KMS-11 (cell line): ENCODE measurements around the gene EVI2A.

Experiments used
- H2AFZ ChIP-seq: fragments of 200-600 bp; sonication (generic); 2 replicates; pipeline ENCODE4 v1.6.1; 2016; ENCODE audit warnings: antibody characterized with exemption, mixed run types, low read depth
- H3K27ac ChIP-seq: fragments of 200-600 bp; sonication (generic); 2 replicates; pipeline ENCODE4 v1.6.1; 2016; ENCODE audit warnings: mild to moderate bottlenecking, mixed run types
- H3K27me3 ChIP-seq: fragments of 200-600 bp; sonication (generic); 2 replicates; pipeline ENCODE4 v1.6.1; 2017; ENCODE audit warnings: mild to moderate bottlenecking, low read depth, mixed run types, moderate library complexity; ENCODE audit not compliant: insufficient read depth
- H3K36me3 ChIP-seq: fragments of 200-600 bp; sonication (generic); 2 replicates; pipeline ENCODE4 v1.6.1; 2017; ENCODE audit warnings: mild to moderate bottlenecking, mixed run types; ENCODE audit not compliant: insufficient read depth
- H3K4me1 ChIP-seq: fragments of 200-600 bp; sonication (generic); 2 replicates; pipeline ENCODE4 v1.6.1; 2016; ENCODE audit warnings: mild to moderate bottlenecking, low read depth, mixed run types; ENCODE audit not compliant: poor library complexity, severe bottlenecking
- H3K4me2 ChIP-seq: fragments of 200-600 bp; sonication (generic); 2 replicates; pipeline ENCODE4 v1.7.0; 2016; ENCODE audit warnings: mild to moderate bottlenecking, mixed run types
- H3K4me3 ChIP-seq: fragments of 200-600 bp; sonication (generic); IDR thresholded peaks from 2 replicates; pipeline ENCODE4 v1.6.1; 2017; ENCODE audit warnings: low read depth, low read length, mixed read lengths; ENCODE audit not compliant: insufficient read depth
- H3K79me2 ChIP-seq: fragments of 200-600 bp; sonication (generic); 2 replicates; pipeline ENCODE4 v1.6.1; 2016; ENCODE audit warnings: low read depth, mixed run types; ENCODE audit not compliant: insufficient read depth
- H3K9ac ChIP-seq: fragments of 200-600 bp; sonication (generic); 2 replicates; pipeline ENCODE4 v1.6.1; 2016; ENCODE audit warnings: mild to moderate bottlenecking, mixed run types
- H4K20me1 ChIP-seq: fragments of 200-600 bp; sonication (generic); 2 replicates; pipeline ENCODE4 v1.6.1; 2016; ENCODE audit warnings: mild to moderate bottlenecking, mixed run types; ENCODE audit not compliant: insufficient read depth
- TF ChIP-seq, protein P1 (sequence below): fragments of 200-600 bp; sonication (generic); conservative IDR thresholded peaks from 2 replicates; pipeline ENCODE4 v1.6.1; 2017; ENCODE audit warnings: low read depth, mild to moderate bottlenecking, antibody characterized with exemption, low read length, moderate library complexity, mixed read lengths

Gene EVI2A

GRCh38 chr17:31274252-31274651, 47.2 kb downstream of the EVI2A start:
- Histone ChIP-seq H3K27me3 (no peaks in the 10 kb centered on the region), H3K9ac (no peak overlapping the region), H3K79me2 (no peaks in the 10 kb centered on the region), H3K4me3 (no peak overlapping the region), H4K20me1 (no peaks in the 10 kb centered on the region), H2AFZ (no peak overlapping the region), H3K4me2 (no peak overlapping the region), H3K4me1 (no peaks in the 10 kb centered on the region), H3K27ac (no peak overlapping the region), H3K36me3 (no peaks in the 10 kb centered on the region)
- TF ChIP-seq, protein P1, sequence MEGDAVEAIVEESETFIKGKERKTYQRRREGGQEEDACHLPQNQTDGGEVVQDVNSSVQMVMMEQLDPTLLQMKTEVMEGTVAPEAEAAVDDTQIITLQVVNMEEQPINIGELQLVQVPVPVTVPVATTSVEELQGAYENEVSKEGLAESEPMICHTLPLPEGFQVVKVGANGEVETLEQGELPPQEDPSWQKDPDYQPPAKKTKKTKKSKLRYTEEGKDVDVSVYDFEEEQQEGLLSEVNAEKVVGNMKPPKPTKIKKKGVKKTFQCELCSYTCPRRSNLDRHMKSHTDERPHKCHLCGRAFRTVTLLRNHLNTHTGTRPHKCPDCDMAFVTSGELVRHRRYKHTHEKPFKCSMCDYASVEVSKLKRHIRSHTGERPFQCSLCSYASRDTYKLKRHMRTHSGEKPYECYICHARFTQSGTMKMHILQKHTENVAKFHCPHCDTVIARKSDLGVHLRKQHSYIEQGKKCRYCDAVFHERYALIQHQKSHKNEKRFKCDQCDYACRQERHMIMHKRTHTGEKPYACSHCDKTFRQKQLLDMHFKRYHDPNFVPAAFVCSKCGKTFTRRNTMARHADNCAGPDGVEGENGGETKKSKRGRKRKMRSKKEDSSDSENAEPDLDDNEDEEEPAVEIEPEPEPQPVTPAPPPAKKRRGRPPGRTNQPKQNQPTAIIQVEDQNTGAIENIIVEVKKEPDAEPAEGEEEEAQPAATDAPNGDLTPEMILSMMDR: no peak

DNA sequence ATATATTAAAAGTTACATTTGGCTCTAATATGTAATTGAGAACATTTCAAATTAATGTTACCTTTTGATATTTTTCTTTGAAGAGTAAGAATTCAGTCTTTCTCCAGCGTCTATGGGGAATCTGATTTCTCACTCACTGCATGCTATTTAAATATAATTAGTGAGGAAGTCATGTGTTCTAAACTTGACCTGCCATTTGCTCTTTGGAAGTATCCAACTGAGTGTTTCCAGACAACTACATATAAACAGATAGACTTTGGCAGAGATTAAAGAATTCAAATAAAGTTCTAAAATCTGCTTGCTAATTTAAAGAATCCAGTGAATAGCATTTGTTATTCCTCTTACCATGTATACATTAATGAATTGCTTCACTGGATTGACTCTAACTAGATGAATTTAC, 47.9 kb downstream of the EVI2A start:
- no peak overlapping the region for H3K9ac ChIP-seq
- H3K27ac ChIP-seq: no peak overlapping the region
- H3K4me3 ChIP-seq: no peak overlapping the region
- no peaks in the 10 kb centered on the region for H4K20me1 ChIP-seq
- no peaks in the 10 kb centered on the region for H3K36me3 ChIP-seq
- H3K4me1 ChIP-seq: no peaks in the 10 kb centered on the region
- H2AFZ ChIP-seq: no peak overlapping the region
- TF ChIP-seq, protein P1: no peak
- no peaks in the 10 kb centered on the region for H3K27me3 ChIP-seq
- H3K4me2 ChIP-seq: no peak overlapping the region
- no peaks in the 10 kb centered on the region for H3K79me2 ChIP-seq

GRCh38 chr17:31272803-31273202, 48.6 kb downstream of the EVI2A start:
- H3K27me3 ChIP-seq: no peaks in the 10 kb centered on the region
- no peak overlapping the region for H3K27ac ChIP-seq
- H3K4me1 ChIP-seq: no peaks in the 10 kb centered on the region
- no peaks in the 10 kb centered on the region for H3K36me3 ChIP-seq
- no peak overlapping the region for H2AFZ ChIP-seq
- H3K4me2 ChIP-seq: no peak overlapping the region
- H4K20me1 ChIP-seq: no peaks in the 10 kb centered on the region
- H3K9ac ChIP-seq: no peak overlapping the region
- TF ChIP-seq, protein P1: no peak
- H3K4me3 ChIP-seq: no peak overlapping the region
- H3K79me2 ChIP-seq: no peaks in the 10 kb centered on the region

DNA sequence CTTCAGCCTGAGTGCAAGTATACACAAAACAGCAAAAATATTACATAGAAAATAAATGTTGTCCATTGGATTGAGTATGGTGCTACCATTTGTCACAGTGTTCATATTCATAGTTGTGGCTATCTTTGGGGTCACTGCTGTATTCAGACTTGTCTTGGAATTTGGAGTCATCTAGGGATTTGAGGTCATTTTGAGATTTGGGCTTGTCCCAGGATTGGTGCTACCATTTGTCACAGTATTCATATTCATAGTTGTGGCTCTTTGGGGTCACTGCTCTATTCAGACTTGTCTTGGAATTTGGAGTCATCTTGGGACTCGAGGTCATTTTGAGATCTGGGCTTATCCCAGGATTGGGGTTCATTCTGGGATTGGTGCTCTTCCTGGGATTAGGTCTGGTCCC, 49.2 kb downstream of the EVI2A start:
- H3K9ac ChIP-seq: no peak overlapping the region
- no peaks in the 10 kb centered on the region for H3K4me1 ChIP-seq
- H3K79me2 ChIP-seq: no peaks in the 10 kb centered on the region
- no peak overlapping the region for H3K4me2 ChIP-seq
- H2AFZ ChIP-seq: no peak overlapping the region
- no peaks in the 10 kb centered on the region for H3K27me3 ChIP-seq
- no peak overlapping the region for H3K4me3 ChIP-seq
- H3K27ac ChIP-seq: no peak overlapping the region
- no peaks in the 10 kb centered on the region for H4K20me1 ChIP-seq
- no peaks in the 10 kb centered on the region for H3K36me3 ChIP-seq
- TF ChIP-seq, protein P1: no peak
